GM23248 (cell line): ENCODE measurements around the gene FOXL3. TPM values are rescaled to one million over a fixed set of nuclear protein-coding genes. Genes with fewer than 3 reads are reported as not detected.

ENCODE experiments used
- DNase-seq: peaks from one replicate; pipeline ENCODE4 v3.0.0-alpha.2; 2015
- H2AFZ ChIP-seq: fragments of 200-600 bp; sonication (generic); 2 replicates; pipeline ENCODE4 v1.6.1; 2016; ENCODE audit warnings: antibody characterized with exemption
- H3F3A ChIP-seq: fragments of 200-600 bp; sonication (generic); 2 replicates; pipeline ENCODE4 v1.6.1; 2016; ENCODE audit warnings: mild to moderate bottlenecking, antibody characterized with exemption, mixed run types; ENCODE audit not compliant: insufficient read depth
- H3K27ac ChIP-seq: fragments of 200-600 bp; sonication (generic); 2 replicates; pipeline ENCODE4 v1.5.1; 2016; ENCODE audit warnings: mild to moderate bottlenecking
- H3K27me3 ChIP-seq: fragments of 200-600 bp; sonication (generic); replicated peaks from 2 replicates; pipeline ENCODE4 v1.6.1; 2016; ENCODE audit warnings: mild to moderate bottlenecking; ENCODE audit not compliant: insufficient read depth
- H3K36me3 ChIP-seq: fragments of 200-600 bp; sonication (generic); 2 replicates; pipeline ENCODE4 v1.6.1; 2016; ENCODE audit warnings: low read depth, mild to moderate bottlenecking
- H3K4me1 ChIP-seq: fragments of 200-600 bp; sonication (generic); 2 replicates; pipeline ENCODE4 v1.6.1; 2016; ENCODE audit warnings: mild to moderate bottlenecking; ENCODE audit not compliant: insufficient read depth
- H3K4me2 ChIP-seq: fragments of 200-600 bp; sonication (generic); one replicate; pipeline ENCODE4 v1.6.1; 2016; ENCODE audit warnings: mild to moderate bottlenecking; ENCODE audit not compliant: unreplicated experiment
- H3K4me3 ChIP-seq: fragments of 200-600 bp; sonication (generic); 2 replicates; pipeline ENCODE4 v1.5.1; 2016; ENCODE audit warnings: mild to moderate bottlenecking
- H3K79me2 ChIP-seq: fragments of 200-600 bp; sonication (generic); 2 replicates; pipeline ENCODE4 v1.6.1; 2016; ENCODE audit warnings: mild to moderate bottlenecking; ENCODE audit not compliant: insufficient read depth
- H3K9ac ChIP-seq: fragments of 200-600 bp; sonication (generic); 2 replicates; pipeline ENCODE4 v1.6.1; 2016; ENCODE audit warnings: mild to moderate bottlenecking
- H3K9me2 ChIP-seq: fragments of 200-600 bp; sonication (generic); 2 replicates; pipeline ENCODE4 v1.6.1; 2016; ENCODE audit warnings: mixed run types, mild to moderate bottlenecking, moderate library complexity; ENCODE audit not compliant: insufficient read depth
- H3K9me3 ChIP-seq: fragments of 200-600 bp; sonication (generic); one replicate; pipeline ENCODE4 v1.6.1; 2017; ENCODE audit warnings: low read depth
- H4K20me1 ChIP-seq: fragments of 200-600 bp; sonication (generic); 2 replicates; pipeline ENCODE4 v1.6.0; 2016; ENCODE audit not compliant: insufficient read depth
- EZH2 ChIP-seq: fragments of 200-600 bp; sonication (generic); IDR thresholded peaks from 2 replicates; pipeline ENCODE4 v1.6.1; 2018; ENCODE audit warnings: antibody characterized with exemption, mild to moderate bottlenecking; ENCODE audit not compliant: insufficient read depth, poor library complexity, severe bottlenecking
- EZH2phosphoT487 ChIP-seq: fragments of 200-600 bp; sonication (generic); IDR thresholded peaks from 2 replicates; pipeline ENCODE4 v1.6.1; 2018; ENCODE audit warnings: antibody characterized with exemption, moderate library complexity, mild to moderate bottlenecking, low read depth; ENCODE audit not compliant: insufficient read depth
- WGBS, 2 experiments: methylation state at CpG; one replicate each; pipeline ENCODE4 v1.1.6; 2015 to 2017; ENCODE audit warnings: low lambda C conversion rate in 2 of 2, low coverage in 1 of 2; ENCODE audit errors: missing lambda C conversion rate in 2 of 2; 5-methylcytosine and 5-hydroxymethylcytosine counted together
- in situ Hi-C: fragments of 300-500 bp; cut with MboI; formaldehyde crosslinking; loops from 2 replicates; pipeline ENCODE4 v1.15.0; 2020
- polyA plus RNA-seq: library from polyadenylated mRNA; unstranded; fragments of >200 nt; fragmentation: Nextera tagmentation; extraction: Ambion mirVana; gene quantifications from 2 replicates; pipeline ENCODE4 v1.2.1, GENCODE V29; 2016
- total RNA-seq: library from RNA; depleted of rRNA; stranded (reverse); fragments of >200 nt; shearing (Covaris generic); gene quantifications from 2 replicates; pipeline ENCODE4 v1.2.3, GENCODE V29; 2014

The FOXL3 gene
- total and polyA plus RNA-seq, 2 experiments from 2014 or later: not detected

GRCh38 chr7:244974-245373, 45.0 kb upstream of the FOXL3 start:
- Histone ChIP-seq H3K4me3 (no peak overlapping the region), H3K9ac (no peak overlapping the region), H4K20me1 (no peaks in the 10 kb centered on the region), H3K27ac (no peak overlapping the region), H3K4me2 (no peak overlapping the region), H2AFZ (no peak overlapping the region), H3K36me3 (0 out of 2 replicates have a peak, but pooled peaks cover 13% of the 10 kb centered on the region), H3K9me3 (no peaks in the 10 kb centered on the region), H3K4me1 (no peaks in the 10 kb centered on the region), H3K79me2 (0 out of 2 replicates have a peak, but pooled peaks cover 3% of the 10 kb centered on the region), H3F3A (no peaks in the 10 kb centered on the region), H3K27me3 (no peaks in the 10 kb centered on the region), H3K9me2 (no peaks in the 10 kb centered on the region)
- 94 to 96% methylated on average over 22 of the region's 22 CpGs for WGBS, 2 experiments
- in situ Hi-C loops: no loop called here
- TF ChIP-seq EZH2phosphoT487 (no peak), EZH2 (no peak)
- DNase-seq: no peak

GRCh38 chr7:245574-246295, 44.2 kb upstream of the FOXL3 start:
- TF ChIP-seq EZH2phosphoT487 (no peak), EZH2 (no peak)
- in situ Hi-C loops: no loop called here
- no peak for DNase-seq

GRCh38 chr7:246451-246850, 43.5 kb upstream of the FOXL3 start:
- H2AFZ ChIP-seq: no peak overlapping the region
- TF ChIP-seq EZH2 (no peak), EZH2phosphoT487 (no peak)
- no peaks in the 10 kb centered on the region for H3K4me1 ChIP-seq
- no peaks in the 10 kb centered on the region for H3K79me2 ChIP-seq
- H3K9ac ChIP-seq: no peak overlapping the region
- H3K36me3 ChIP-seq: peaks cover 19% of the 10 kb centered on the region; the same call in 1 of the 2 replicates
- no peak overlapping the region for H3K4me3 ChIP-seq
- H3F3A ChIP-seq: no peaks in the 10 kb centered on the region
- no peaks in the 10 kb centered on the region for H3K9me3 ChIP-seq
- no peak overlapping the region for H3K27ac ChIP-seq
- H3K27me3 ChIP-seq: no peaks in the 10 kb centered on the region
- H3K4me2 ChIP-seq: no peak overlapping the region
- no peak for DNase-seq
- H3K9me2 ChIP-seq: no peaks in the 10 kb centered on the region
- no peaks in the 10 kb centered on the region for H4K20me1 ChIP-seq
- WGBS, 2 experiments: 91 to 93% methylated on average over 18 to 22 of the region's 22 CpGs
- in situ Hi-C loops: no loop called here

More at GRCh38 chr7:245574-246295, 44.2 kb upstream of the FOXL3 start:
- Histone ChIP-seq H3K4me2 (no peak overlapping the region), H3K9ac (no peak overlapping the region), H4K20me1 (no peaks in the 10 kb centered on the region), H3K4me1 (no peaks in the 10 kb centered on the region), H3K36me3 (peaks cover 16% of the 10 kb centered on the region; the same call in 1 of the 2 replicates), H3K9me3 (no peaks in the 10 kb centered on the region), H3K79me2 (no peaks in the 10 kb centered on the region), H3K4me3 (no peak overlapping the region), H2AFZ (no peak overlapping the region), H3K27me3 (no peaks in the 10 kb centered on the region), H3F3A (no peaks in the 10 kb centered on the region), H3K27ac (no peak overlapping the region), H3K9me2 (no peaks in the 10 kb centered on the region)
- WGBS, 2 experiments: 95 to 96% methylated on average over 23 to 27 of the region's 36 CpGs

GRCh38 chr7:247181-247580, 42.8 kb upstream of the FOXL3 start:
- H3K9me3 ChIP-seq: no peaks in the 10 kb centered on the region
- no peak overlapping the region for H3K9ac ChIP-seq
- no peak overlapping the region for H3K4me2 ChIP-seq
- no peak for DNase-seq
- H3K79me2 ChIP-seq: no peaks in the 10 kb centered on the region
- 87 to 90% methylated on average over 11 to 12 of the region's 12 CpGs for WGBS, 2 experiments
- no peaks in the 10 kb centered on the region for H3K4me1 ChIP-seq
- no peaks in the 10 kb centered on the region for H4K20me1 ChIP-seq
- in situ Hi-C loops: no loop called here
- H2AFZ ChIP-seq: no peak overlapping the region
- TF ChIP-seq EZH2phosphoT487: no peak
- TF ChIP-seq EZH2: no peak
- H3K4me3 ChIP-seq: no peak overlapping the region
- H3F3A ChIP-seq: no peaks in the 10 kb centered on the region
- H3K36me3 ChIP-seq: peaks cover 22% of the 10 kb centered on the region; the same call in 1 of the 2 replicates
- H3K9me2 ChIP-seq: no peaks in the 10 kb centered on the region
- H3K27me3 ChIP-seq: no peaks in the 10 kb centered on the region
- no peak overlapping the region for H3K27ac ChIP-seq
